Measurements from ENCODE around the gene EBLN1. TPM values are rescaled to one million over a fixed set of nuclear protein-coding genes. Genes with fewer than 3 reads are reported as not detected.
"Not testable (repeated sequence)": the region's sequence is repeated elsewhere in the genome, so short reads cannot be mapped to it uniquely, and the experiment has no call there.

The EBLN1 gene
- total and polyA plus RNA-seq, 4 experiments from 2014 or later, result not detected

- DNase-seq, result no peak
- H3K4me1 Mint-ChIP-seq, result peaks cover 0 to 4% (median 1%) of the 10 kb centered on the region in 4 donors
- H3K27me3 ChIP-seq (ENCODE audit: insufficient read depth, low read length), result no peaks in the 10 kb centered on the region
- peaks cover 2% of the 10 kb centered on the region in 2 donors for H3K27me3 Mint-ChIP-seq
- no peak overlapping the region for H3K27ac ChIP-seq (ENCODE audit: low read depth, low read length)
- intact Hi-C loops (cut with micrococcal nuclease), result no loop called here
- H3K36me3 ChIP-seq (ENCODE audit: insufficient read depth, low read length), result no peaks in the 10 kb centered on the region
- H3K4me1 ChIP-seq (ENCODE audit: insufficient read depth, low read length), result no peaks in the 10 kb centered on the region
- H3K4me3 Mint-ChIP-seq, result no peak overlapping the region
- H3K9me3 Mint-ChIP-seq, result peaks cover 0 to 3% (median 0%) of the 10 kb centered on the region in 8 donors
- no peak overlapping the region for H3K4me3 ChIP-seq (ENCODE audit: low read length in 2 of 2)
- no peak overlapping the region for H3K27ac Mint-ChIP-seq
- POLR2A ChIA-PET (ENCODE audit: partially characterized antibody), result no interaction called here
- no peaks in the 10 kb centered on the region for H3K36me3 Mint-ChIP-seq
- CTCF ChIA-PET (ENCODE audit: partially characterized antibody), result no interaction called here
- H3K9me3 ChIP-seq (ENCODE audit: control insufficient read depth in 1 of 2, low read length in 2 of 2), result no peaks in the 10 kb centered on the region
Observed at GRCh38 chr10:22222236-22223190, 4.7 kb upstream of the EBLN1 start.

DNA sequence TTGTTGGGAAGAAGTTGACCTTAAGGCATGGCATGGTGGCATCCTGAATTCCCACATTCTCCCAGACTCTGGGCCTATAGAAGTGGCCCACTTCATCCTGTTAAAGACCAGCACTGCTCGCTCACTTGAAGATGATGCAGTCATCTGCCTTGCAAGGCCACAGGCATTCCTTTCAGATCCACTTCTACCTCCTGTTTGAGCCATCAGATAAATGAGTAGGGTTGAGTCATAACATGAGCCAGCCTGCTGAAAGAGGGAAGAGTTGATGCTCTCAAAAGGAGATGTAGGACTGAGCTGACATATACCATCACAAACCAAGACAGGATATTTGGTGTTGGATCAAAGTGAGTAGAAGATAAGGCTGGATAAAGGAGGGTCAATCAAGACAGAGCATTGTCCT lies 1.5 kb upstream of the EBLN1 start:
- POLR2A ChIA-PET (ENCODE audit: partially characterized antibody), result no interaction called here
- H3K36me3 ChIP-seq (ENCODE audit: insufficient read depth, low read length), result no peaks in the 10 kb centered on the region
- H3K27me3 Mint-ChIP-seq, result peaks cover 2% of the 10 kb centered on the region in 2 donors
- peaks cover 0 to 3% (median 1%) of the 10 kb centered on the region in 4 donors for H3K4me1 Mint-ChIP-seq
- no peaks in the 10 kb centered on the region for H3K9me3 ChIP-seq (ENCODE audit: control insufficient read depth in 1 of 2, low read length in 2 of 2)
- H3K9me3 Mint-ChIP-seq, result peaks cover 0 to 3% (median 0%) of the 10 kb centered on the region in 8 donors
- no peak overlapping the region for H3K27ac Mint-ChIP-seq
- intact Hi-C loops (cut with micrococcal nuclease), result no loop called here
- no peaks in the 10 kb centered on the region for H3K4me1 ChIP-seq (ENCODE audit: insufficient read depth, low read length)
- H3K27ac ChIP-seq (ENCODE audit: low read depth, low read length), result no peak overlapping the region
- peaks cover 2% of the 10 kb centered on the region for H3K27me3 ChIP-seq (ENCODE audit: insufficient read depth, low read length)
- no peak overlapping the region for H3K4me3 Mint-ChIP-seq
- CTCF ChIA-PET (ENCODE audit: partially characterized antibody), result no interaction called here
- no peak for DNase-seq
- H3K36me3 Mint-ChIP-seq, result no peaks in the 10 kb centered on the region
- H3K4me3 ChIP-seq (ENCODE audit: low read length in 2 of 2), result no peak overlapping the region

DNA sequence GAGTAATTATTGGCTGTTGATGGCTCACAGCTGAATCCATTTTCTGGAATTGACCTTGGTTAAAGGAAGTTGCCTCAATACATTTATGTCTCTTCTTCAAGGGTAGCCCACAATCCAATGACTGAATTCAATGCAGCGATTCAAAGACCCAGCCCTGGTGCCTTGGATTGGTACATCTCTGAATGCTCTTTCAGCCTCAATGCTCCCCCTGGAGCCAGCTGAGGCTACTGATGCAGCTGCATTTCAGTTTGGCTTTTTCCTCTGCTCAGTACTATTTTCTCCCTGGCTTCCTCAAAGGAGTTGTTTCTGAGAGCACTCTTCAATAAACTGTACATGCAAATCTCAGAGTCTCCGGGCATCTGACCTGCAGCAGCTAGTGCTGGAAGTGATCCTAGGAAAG lies 633 bp upstream of the EBLN1 start:
- Mint-ChIP-seq H3K27me3 (peaks cover 2% of the 10 kb centered on the region in 2 donors), H3K36me3 (no peaks in the 10 kb centered on the region), H3K4me3 (no peak overlapping the region), H3K27ac (no peak overlapping the region), H3K4me1 (peaks cover 0 to 3% (median 1%) of the 10 kb centered on the region in 4 donors), H3K9me3 (peaks cover 0 to 3% (median 0%) of the 10 kb centered on the region in 8 donors)
- ChIA-PET POLR2A (ENCODE audit: partially characterized antibody) (no interaction called here), CTCF (ENCODE audit: partially characterized antibody) (no interaction called here)
- Histone ChIP-seq H3K36me3 (ENCODE audit: insufficient read depth, low read length) (no peaks in the 10 kb centered on the region), H3K4me3 (ENCODE audit: low read length in 2 of 2) (no peak overlapping the region), H3K9me3 (ENCODE audit: control insufficient read depth in 1 of 2, low read length in 2 of 2) (no peaks in the 10 kb centered on the region), H3K4me1 (ENCODE audit: insufficient read depth, low read length) (no peaks in the 10 kb centered on the region), H3K27me3 (ENCODE audit: insufficient read depth, low read length) (peaks cover 3% of the 10 kb centered on the region), H3K27ac (ENCODE audit: low read depth, low read length) (no peak overlapping the region)
- no peak for DNase-seq
- intact Hi-C loops (cut with micrococcal nuclease), result no loop called here

- H3K27ac Mint-ChIP-seq; H3K4me3 Mint-ChIP-seq; intact Hi-C loops (cut with micrococcal nuclease); H3K4me1 ChIP-seq (ENCODE audit: insufficient read depth, low read length); H3K9me3 Mint-ChIP-seq; DNase-seq; POLR2A ChIA-PET (ENCODE audit: partially characterized antibody); H3K36me3 Mint-ChIP-seq; H3K27ac ChIP-seq (ENCODE audit: low read depth, low read length); H3K27me3 Mint-ChIP-seq; H3K9me3 ChIP-seq (ENCODE audit: control insufficient read depth in 1 of 2, low read length in 2 of 2); H3K4me3 ChIP-seq (ENCODE audit: low read length in 2 of 2); H3K36me3 ChIP-seq (ENCODE audit: insufficient read depth, low read length); H3K4me1 Mint-ChIP-seq; CTCF ChIA-PET (ENCODE audit: partially characterized antibody); H3K27me3 ChIP-seq (ENCODE audit: insufficient read depth, low read length): not testable (repeated sequence)
Observed at GRCh38 chr10:22217084-22217483, 731 bp downstream of the EBLN1 start.

GRCh38 chr10:22210267-22210666 lies 7.5 kb downstream of the EBLN1 start:
- H3K4me3 Mint-ChIP-seq, result no peak overlapping the region
- no peaks in the 10 kb centered on the region for H3K9me3 Mint-ChIP-seq
- no peaks in the 10 kb centered on the region for H3K4me1 Mint-ChIP-seq
- Histone ChIP-seq H3K36me3 (ENCODE audit: insufficient read depth, low read length) (no peaks in the 10 kb centered on the region), H3K4me3 (ENCODE audit: low read length in 2 of 2) (no peak overlapping the region), H3K9me3 (ENCODE audit: control insufficient read depth in 1 of 2, low read length in 2 of 2) (no peaks in the 10 kb centered on the region), H3K27me3 (ENCODE audit: insufficient read depth, low read length) (peaks cover 3% of the 10 kb centered on the region), H3K4me1 (ENCODE audit: insufficient read depth, low read length) (no peaks in the 10 kb centered on the region), H3K27ac (ENCODE audit: low read depth, low read length) (no peak overlapping the region)
- DNase-seq, result no peak
- H3K27ac Mint-ChIP-seq, result no peak overlapping the region
- H3K27me3 Mint-ChIP-seq, result peaks cover 6 to 11% of the 10 kb centered on the region in 2 donors
- CTCF ChIA-PET (ENCODE audit: partially characterized antibody), result no interaction called here
- POLR2A ChIA-PET (ENCODE audit: partially characterized antibody), result no interaction called here
- H3K36me3 Mint-ChIP-seq, result no peaks in the 10 kb centered on the region
- intact Hi-C loops (cut with micrococcal nuclease), result no loop called here

DNA sequence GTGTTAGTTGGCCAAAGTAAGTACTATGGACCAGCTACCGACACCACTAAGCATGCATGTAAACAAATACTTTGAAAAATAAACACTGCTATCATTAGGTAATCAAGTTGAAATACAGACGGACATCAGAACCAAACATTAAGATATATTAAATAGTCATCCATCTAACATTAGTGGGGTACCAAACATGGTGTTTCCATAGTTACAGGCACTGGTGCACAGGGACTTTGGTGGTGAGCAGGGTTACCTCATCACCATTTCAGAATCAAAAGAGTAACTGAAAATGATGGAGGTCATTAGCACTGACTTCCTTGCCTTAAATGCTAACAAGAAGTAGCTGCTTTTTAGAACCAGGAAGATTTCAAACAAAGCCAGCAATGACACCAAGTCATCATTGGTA lies 23.9 kb downstream of the EBLN1 start:
- POLR2A ChIA-PET (ENCODE audit: partially characterized antibody), result no interaction called here

DNA sequence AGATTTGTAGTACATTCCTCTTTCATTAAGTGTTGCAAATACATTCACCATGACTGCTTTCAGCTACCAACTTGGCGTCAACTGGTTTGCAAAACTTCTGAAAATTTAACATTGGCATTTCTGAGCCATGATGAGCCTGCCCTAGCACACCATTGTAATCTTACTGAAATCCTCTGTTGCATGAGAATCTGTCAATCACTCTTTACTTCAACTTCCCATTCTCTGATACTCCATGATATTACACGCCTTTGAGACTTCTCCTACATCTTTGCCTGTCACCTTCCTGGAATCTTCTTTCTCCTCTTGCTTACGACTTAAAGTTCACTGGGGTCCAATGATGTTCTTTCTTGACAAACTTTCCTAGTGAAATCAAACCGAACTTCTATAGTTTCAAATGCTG lies 32.2 kb downstream of the EBLN1 start:
- H3K9me3 Mint-ChIP-seq, result peaks cover 0 to 11% (median 5%) of the 10 kb centered on the region in 8 donors
- H3K4me1 Mint-ChIP-seq, result peaks cover 0 to 1% (median 0%) of the 10 kb centered on the region in 4 donors
- Histone ChIP-seq H3K9me3 (ENCODE audit: control insufficient read depth in 1 of 2, low read length in 2 of 2) (no peaks in the 10 kb centered on the region), H3K27me3 (ENCODE audit: insufficient read depth, low read length) (no peaks in the 10 kb centered on the region), H3K4me3 (ENCODE audit: low read length in 2 of 2) (no peak overlapping the region), H3K36me3 (ENCODE audit: insufficient read depth, low read length) (no peaks in the 10 kb centered on the region), H3K27ac (ENCODE audit: low read depth, low read length) (no peak overlapping the region), H3K4me1 (ENCODE audit: insufficient read depth, low read length) (no peaks in the 10 kb centered on the region)
- intact Hi-C loops (cut with micrococcal nuclease), result no loop called here
- no peak for DNase-seq
- ChIA-PET CTCF (ENCODE audit: partially characterized antibody) (no interaction called here), POLR2A (ENCODE audit: partially characterized antibody) (no interaction called here)
- no peaks in the 10 kb centered on the region for H3K36me3 Mint-ChIP-seq
- H3K27ac Mint-ChIP-seq, result no peak overlapping the region
- peaks cover 12 to 32% of the 10 kb centered on the region in 2 donors for H3K27me3 Mint-ChIP-seq
- no peak overlapping the region for H3K4me3 Mint-ChIP-seq

More for the DNA sequence above, 23.9 kb downstream of the EBLN1 start:
- H3K36me3 Mint-ChIP-seq, result no peaks in the 10 kb centered on the region
- Histone ChIP-seq H3K27ac (ENCODE audit: low read depth, low read length) (no peak overlapping the region), H3K4me3 (ENCODE audit: low read length in 2 of 2) (no peak overlapping the region), H3K27me3 (ENCODE audit: insufficient read depth, low read length) (no peaks in the 10 kb centered on the region), H3K9me3 (ENCODE audit: control insufficient read depth in 1 of 2, low read length in 2 of 2) (no peaks in the 10 kb centered on the region), H3K4me1 (ENCODE audit: insufficient read depth, low read length) (no peaks in the 10 kb centered on the region), H3K36me3 (ENCODE audit: insufficient read depth, low read length) (no peaks in the 10 kb centered on the region)
- no peak overlapping the region for H3K27ac Mint-ChIP-seq
- H3K4me3 Mint-ChIP-seq, result no peak overlapping the region
- no peak for DNase-seq
- intact Hi-C loops (cut with micrococcal nuclease), result no loop called here
- CTCF ChIA-PET (ENCODE audit: partially characterized antibody), result interaction anchor here (0.8 kb wide), 1 partner anchor 9 kb away, joined by 3 read pairs; no protein-coding TSS in a partner anchor
- H3K27me3 Mint-ChIP-seq, result peaks cover 3% of the 10 kb centered on the region in 2 donors
- peaks cover 0 to 2% (median 0%) of the 10 kb centered on the region in 8 donors for H3K9me3 Mint-ChIP-seq
- no peaks in the 10 kb centered on the region for H3K4me1 Mint-ChIP-seq

Data from CD4-positive, alpha-beta memory T cell (primary cell).